ENCODE results near the gene KCTD16. TPM values are rescaled to one million over a fixed set of nuclear protein-coding genes. Genes with fewer than 3 reads are reported as not detected.

The KCTD16 gene
- total and polyA plus RNA-seq, 2 experiments from 2014 or later = 0.45 to 3.4 TPM

GRCh38 chr5:144297081-144297480 is 126.4 kb downstream of the KCTD16 start:
- H3K36me3 ChIP-seq (replicated peaks; ENCODE audit: insufficient read depth, low read depth) = no peaks in the 10 kb centered on the region
- H3K9me2 ChIP-seq (replicated peaks; ENCODE audit: insufficient read depth) = no peaks in the 10 kb centered on the region
- H3K9me3 ChIP-seq (ENCODE audit: low read depth) = no peaks in the 10 kb centered on the region
- 94% methylated on average over 3 of the region's 3 CpGs for WGBS (ENCODE audit: low lambda C conversion rate, missing lambda C conversion rate)
- H3K4me1 ChIP-seq (ENCODE audit: insufficient read depth) = no peaks in the 10 kb centered on the region
- no peak for DNase-seq (ENCODE audit: low spot score)
- no peaks in the 10 kb centered on the region for H4K20me1 ChIP-seq (ENCODE audit: insufficient read depth, poor library complexity, severe bottlenecking)
- H3K79me2 ChIP-seq = no peaks in the 10 kb centered on the region
- no peak overlapping the region for H3K27ac ChIP-seq
- H2AFZ ChIP-seq = no peak overlapping the region
- no peak overlapping the region for H3K4me2 ChIP-seq
- no peak for TF ChIP-seq EZH2phosphoT487 (IDR thresholded peaks at IDR 0.05; ENCODE audit: low read depth, severe bottlenecking, unreplicated experiment)
- no peak for TF ChIP-seq EZH2 (IDR thresholded peaks at IDR 0.05; ENCODE audit: borderline replicate concordance)
- no peak for TF ChIP-seq CTCF (IDR thresholded peaks at IDR 0.05; ENCODE audit: poor library complexity)
- no peak overlapping the region for H3K4me3 ChIP-seq
- H3K27me3 ChIP-seq = no peaks in the 10 kb centered on the region

- WGBS (ENCODE audit: low lambda C conversion rate, missing lambda C conversion rate) = 75% methylated on average over 3 of the region's 3 CpGs
- H3K79me2 ChIP-seq = no peaks in the 10 kb centered on the region
These were observed 128.0 kb downstream of the KCTD16 start for GRCh38 chr5:144298658-144299057.

GRCh38 chr5:144304688-144305087 is 134.0 kb downstream of the KCTD16 start:
- no peaks in the 10 kb centered on the region for H3K36me3 ChIP-seq (replicated peaks; ENCODE audit: insufficient read depth, low read depth)
- no peak for DNase-seq (ENCODE audit: low spot score)
- 87% methylated on average over 3 of the region's 3 CpGs for WGBS (ENCODE audit: low lambda C conversion rate, missing lambda C conversion rate)
- no peaks in the 10 kb centered on the region for H3K9me3 ChIP-seq (ENCODE audit: low read depth)
- H3K79me2 ChIP-seq = no peaks in the 10 kb centered on the region
- no peaks in the 10 kb centered on the region for H3K9me2 ChIP-seq (replicated peaks; ENCODE audit: insufficient read depth)
- no peak for TF ChIP-seq EZH2 (IDR thresholded peaks at IDR 0.05; ENCODE audit: borderline replicate concordance)
- no peak for TF ChIP-seq EZH2phosphoT487 (IDR thresholded peaks at IDR 0.05; ENCODE audit: low read depth, severe bottlenecking, unreplicated experiment)
- TF ChIP-seq CTCF (IDR thresholded peaks at IDR 0.05; ENCODE audit: poor library complexity) = no peak
- H2AFZ ChIP-seq = no peak overlapping the region
- no peak overlapping the region for H3K27ac ChIP-seq
- H3K27me3 ChIP-seq = no peaks in the 10 kb centered on the region
- H4K20me1 ChIP-seq (ENCODE audit: insufficient read depth, poor library complexity, severe bottlenecking) = no peaks in the 10 kb centered on the region
- no peak overlapping the region for H3K4me2 ChIP-seq
- H3K4me1 ChIP-seq (ENCODE audit: insufficient read depth) = peaks cover 24% of the 10 kb centered on the region
- no peak overlapping the region for H3K4me3 ChIP-seq

More at GRCh38 chr5:144298658-144299057, 128.0 kb downstream of the KCTD16 start:
- no peaks in the 10 kb centered on the region for H3K36me3 ChIP-seq (replicated peaks; ENCODE audit: insufficient read depth, low read depth)
- no peak overlapping the region for H3K4me2 ChIP-seq
- no peaks in the 10 kb centered on the region for H3K4me1 ChIP-seq (ENCODE audit: insufficient read depth)
- no peak for DNase-seq (ENCODE audit: low spot score)
- no peak overlapping the region for H3K27ac ChIP-seq
- H3K4me3 ChIP-seq = no peak overlapping the region
- TF ChIP-seq EZH2phosphoT487 (IDR thresholded peaks at IDR 0.05; ENCODE audit: low read depth, severe bottlenecking, unreplicated experiment) (no peak), CTCF (IDR thresholded peaks at IDR 0.05; ENCODE audit: poor library complexity) (no peak), EZH2 (IDR thresholded peaks at IDR 0.05; ENCODE audit: borderline replicate concordance) (no peak)
- H3K9me2 ChIP-seq (replicated peaks; ENCODE audit: insufficient read depth) = no peaks in the 10 kb centered on the region
- H4K20me1 ChIP-seq (ENCODE audit: insufficient read depth, poor library complexity, severe bottlenecking) = no peaks in the 10 kb centered on the region
- no peak overlapping the region for H2AFZ ChIP-seq
- H3K27me3 ChIP-seq = no peaks in the 10 kb centered on the region
- no peaks in the 10 kb centered on the region for H3K9me3 ChIP-seq (ENCODE audit: low read depth)

- H3K9me3 ChIP-seq (ENCODE audit: low read depth) = no peaks in the 10 kb centered on the region
- TF ChIP-seq EZH2 (IDR thresholded peaks at IDR 0.05; ENCODE audit: borderline replicate concordance) = no peak
- TF ChIP-seq CTCF (IDR thresholded peaks at IDR 0.05; ENCODE audit: poor library complexity) = no peak
- no peak for TF ChIP-seq EZH2phosphoT487 (IDR thresholded peaks at IDR 0.05; ENCODE audit: low read depth, severe bottlenecking, unreplicated experiment)
- DNase-seq (ENCODE audit: low spot score) = peak; percentile 61
- H3K9me2 ChIP-seq (replicated peaks; ENCODE audit: insufficient read depth) = no peaks in the 10 kb centered on the region
- WGBS (ENCODE audit: low lambda C conversion rate, missing lambda C conversion rate) = 52% methylated on average over 4 of the region's 4 CpGs
- peaks cover 24% of the 10 kb centered on the region for H3K4me1 ChIP-seq (ENCODE audit: insufficient read depth)
- peak overlapping the region; percentile 77 for H3K27ac ChIP-seq
- H2AFZ ChIP-seq = no peak overlapping the region
- H3K79me2 ChIP-seq = no peaks in the 10 kb centered on the region
- peak overlapping the region; percentile 25 for H3K4me2 ChIP-seq
- H3K27me3 ChIP-seq = no peaks in the 10 kb centered on the region
- no peaks in the 10 kb centered on the region for H3K36me3 ChIP-seq (replicated peaks; ENCODE audit: insufficient read depth, low read depth)
- no peaks in the 10 kb centered on the region for H4K20me1 ChIP-seq (ENCODE audit: insufficient read depth, poor library complexity, severe bottlenecking)
- H3K4me3 ChIP-seq = no peak overlapping the region
These were observed 137.1 kb downstream of the KCTD16 start for GRCh38 chr5:144307736-144308135.
